Measurements from ENCODE around the gene STIMATE. TPM values are rescaled to one million over a fixed set of nuclear protein-coding genes. Genes with fewer than 3 reads are reported as not detected.

STIMATE gene
- total RNA-seq, 1 experiment from 2014 or later = 13.5 TPM

DNA sequence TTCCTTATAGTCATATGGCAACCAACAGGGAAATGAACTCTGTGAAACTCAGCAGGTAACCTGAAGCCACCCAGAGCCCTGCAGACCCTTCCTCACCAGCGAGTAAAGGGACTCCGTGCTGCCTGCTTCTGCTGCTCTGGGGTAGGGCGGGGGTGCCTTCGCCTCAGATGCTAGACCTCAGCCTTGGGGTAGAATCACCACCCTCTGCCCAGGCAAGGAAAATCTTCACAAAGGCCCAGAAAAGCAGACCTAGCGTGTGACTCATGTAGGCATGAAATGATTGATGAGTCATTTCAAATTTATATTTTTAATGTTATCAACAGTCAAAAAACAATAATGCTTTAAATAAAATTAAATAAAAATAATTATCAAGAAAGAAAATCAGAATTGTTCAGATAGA, 6.6 kb downstream of the STIMATE start:
- H3K4me1 Mint-ChIP-seq (ENCODE audit: low read depth, unreplicated experiment) = peaks cover 8% of the 10 kb centered on the region
- TF ChIP-seq, protein P1, sequence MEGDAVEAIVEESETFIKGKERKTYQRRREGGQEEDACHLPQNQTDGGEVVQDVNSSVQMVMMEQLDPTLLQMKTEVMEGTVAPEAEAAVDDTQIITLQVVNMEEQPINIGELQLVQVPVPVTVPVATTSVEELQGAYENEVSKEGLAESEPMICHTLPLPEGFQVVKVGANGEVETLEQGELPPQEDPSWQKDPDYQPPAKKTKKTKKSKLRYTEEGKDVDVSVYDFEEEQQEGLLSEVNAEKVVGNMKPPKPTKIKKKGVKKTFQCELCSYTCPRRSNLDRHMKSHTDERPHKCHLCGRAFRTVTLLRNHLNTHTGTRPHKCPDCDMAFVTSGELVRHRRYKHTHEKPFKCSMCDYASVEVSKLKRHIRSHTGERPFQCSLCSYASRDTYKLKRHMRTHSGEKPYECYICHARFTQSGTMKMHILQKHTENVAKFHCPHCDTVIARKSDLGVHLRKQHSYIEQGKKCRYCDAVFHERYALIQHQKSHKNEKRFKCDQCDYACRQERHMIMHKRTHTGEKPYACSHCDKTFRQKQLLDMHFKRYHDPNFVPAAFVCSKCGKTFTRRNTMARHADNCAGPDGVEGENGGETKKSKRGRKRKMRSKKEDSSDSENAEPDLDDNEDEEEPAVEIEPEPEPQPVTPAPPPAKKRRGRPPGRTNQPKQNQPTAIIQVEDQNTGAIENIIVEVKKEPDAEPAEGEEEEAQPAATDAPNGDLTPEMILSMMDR (IDR thresholded peaks at IDR 0.05; ENCODE audit: insufficient read depth in 1 of 2, low read depth in 1 of 2, low read length in 1 of 2, severe bottlenecking in 1 of 2, unreplicated experiment in 1 of 2) = no peak
- H3K9me3 Mint-ChIP-seq (ENCODE audit: unreplicated experiment) = no peaks in the 10 kb centered on the region
- H3K27ac Mint-ChIP-seq (ENCODE audit: unreplicated experiment) = no peak overlapping the region
- no peaks in the 10 kb centered on the region for H3K36me3 Mint-ChIP-seq (ENCODE audit: insufficient read depth, unreplicated experiment)
- H3K27me3 Mint-ChIP-seq (ENCODE audit: insufficient read depth, unreplicated experiment) = no peaks in the 10 kb centered on the region
- H3K9me3 ChIP-seq = no peaks in the 10 kb centered on the region
- 0 out of 2 replicates have a peak, but pooled peaks cover 4% of the 10 kb centered on the region for H3K4me1 ChIP-seq
- H3K36me3 ChIP-seq (ENCODE audit: control insufficient read depth, insufficient read depth, low read length) = no peaks in the 10 kb centered on the region
- no TSS peak for BruUV-seq (replicated peaks)
- ChIA-PET POLR2A (no interaction called here), CTCF (no interaction called here)
- H3K4me3 ChIP-seq (ENCODE audit: low read depth, low read length) = no peak overlapping the region
- H3K4me3 Mint-ChIP-seq (ENCODE audit: unreplicated experiment) = no peak overlapping the region
- no peaks in the 10 kb centered on the region for H3K27me3 ChIP-seq (replicated peaks; ENCODE audit: control insufficient read depth, insufficient read depth, low read length)
- DNase-seq = no peak
- intact Hi-C loops (cut with micrococcal nuclease; ENCODE audit: unreplicated experiment) = loop anchor here (5.0 kb wide), 1 partner anchor 38 kb away; no protein-coding TSS in a partner anchor

DNA sequence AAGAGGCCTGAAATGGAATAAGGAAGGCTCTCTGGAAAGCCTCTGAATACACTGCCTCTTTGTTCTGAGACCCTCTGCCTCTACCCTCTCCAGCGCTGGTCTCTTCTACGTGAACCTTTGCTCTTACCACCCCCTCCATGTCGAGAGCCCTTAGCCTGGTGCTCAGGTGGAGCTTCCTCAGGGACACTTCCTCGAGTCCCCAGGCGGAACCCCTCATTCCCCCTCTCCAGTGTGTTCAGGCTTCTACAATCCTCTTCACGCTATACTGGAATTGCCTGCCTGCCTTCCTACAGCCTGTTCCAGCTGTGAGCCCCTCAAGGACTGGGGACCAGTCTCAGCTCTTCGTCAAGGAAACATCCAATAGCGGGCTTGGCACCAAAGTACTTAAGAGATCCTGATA, 7.4 kb downstream of the STIMATE start:
- no TSS peak for BruUV-seq (replicated peaks)
- Mint-ChIP-seq H3K9me3 (ENCODE audit: unreplicated experiment) (no peaks in the 10 kb centered on the region), H3K27ac (ENCODE audit: unreplicated experiment) (no peak overlapping the region), H3K36me3 (ENCODE audit: insufficient read depth, unreplicated experiment) (no peaks in the 10 kb centered on the region), H3K4me3 (ENCODE audit: unreplicated experiment) (no peak overlapping the region), H3K27me3 (ENCODE audit: insufficient read depth, unreplicated experiment) (no peaks in the 10 kb centered on the region), H3K4me1 (ENCODE audit: low read depth, unreplicated experiment) (peaks cover 8% of the 10 kb centered on the region)
- no peaks in the 10 kb centered on the region for H3K27me3 ChIP-seq (replicated peaks; ENCODE audit: control insufficient read depth, insufficient read depth, low read length)
- 0 out of 2 replicates have a peak, but pooled peaks cover 4% of the 10 kb centered on the region for H3K4me1 ChIP-seq
- intact Hi-C loops (cut with micrococcal nuclease; ENCODE audit: unreplicated experiment) = loop anchor here (5.0 kb wide), 1 partner anchor 38 kb away; no protein-coding TSS in a partner anchor
- no peaks in the 10 kb centered on the region for H3K9me3 ChIP-seq
- TF ChIP-seq, protein P1 (IDR thresholded peaks at IDR 0.05; ENCODE audit: insufficient read depth in 1 of 2, low read depth in 1 of 2, low read length in 1 of 2, severe bottlenecking in 1 of 2, unreplicated experiment in 1 of 2) = no peak
- H3K4me3 ChIP-seq (ENCODE audit: low read depth, low read length) = no peak overlapping the region
- POLR2A ChIA-PET = no interaction called here
- CTCF ChIA-PET = no interaction called here
- DNase-seq = no peak
- no peaks in the 10 kb centered on the region for H3K36me3 ChIP-seq (ENCODE audit: control insufficient read depth, insufficient read depth, low read length)

DNA sequence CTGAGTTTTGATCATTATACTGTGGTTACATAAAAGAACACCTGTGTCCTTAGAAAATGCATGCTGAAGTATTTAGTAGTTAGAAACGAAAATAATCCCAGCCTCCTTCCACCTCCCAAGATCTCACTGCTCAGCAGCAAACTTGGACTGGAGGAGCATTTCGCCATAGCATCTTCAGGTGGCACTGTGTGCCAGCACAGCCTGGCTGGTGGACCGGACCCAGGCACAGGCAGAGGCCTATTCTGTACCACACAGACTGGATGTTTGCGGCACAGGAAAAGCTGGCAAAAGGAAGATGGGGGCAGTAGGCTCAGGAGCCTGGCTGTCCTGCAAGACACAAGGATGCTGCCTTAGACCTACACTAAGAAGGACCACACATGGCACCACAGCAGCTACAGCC, 10.2 kb downstream of the STIMATE start:
- Mint-ChIP-seq H3K9me3 (ENCODE audit: unreplicated experiment) (no peaks in the 10 kb centered on the region), H3K4me1 (ENCODE audit: low read depth, unreplicated experiment) (no peaks in the 10 kb centered on the region), H3K27me3 (ENCODE audit: insufficient read depth, unreplicated experiment) (no peaks in the 10 kb centered on the region), H3K4me3 (ENCODE audit: unreplicated experiment) (no peak overlapping the region), H3K27ac (ENCODE audit: unreplicated experiment) (no peak overlapping the region), H3K36me3 (ENCODE audit: insufficient read depth, unreplicated experiment) (no peaks in the 10 kb centered on the region)
- no peak for DNase-seq
- H3K36me3 ChIP-seq (ENCODE audit: control insufficient read depth, insufficient read depth, low read length) = no peaks in the 10 kb centered on the region
- H3K4me3 ChIP-seq (ENCODE audit: low read depth, low read length) = no peak overlapping the region
- ChIA-PET POLR2A (no interaction called here), CTCF (no interaction called here)
- TF ChIP-seq, protein P1 (IDR thresholded peaks at IDR 0.05; ENCODE audit: insufficient read depth in 1 of 2, low read depth in 1 of 2, low read length in 1 of 2, severe bottlenecking in 1 of 2, unreplicated experiment in 1 of 2) = no peak
- intact Hi-C loops (cut with micrococcal nuclease; ENCODE audit: unreplicated experiment) = no loop called here
- H3K27me3 ChIP-seq (replicated peaks; ENCODE audit: control insufficient read depth, insufficient read depth, low read length) = no peaks in the 10 kb centered on the region
- BruUV-seq (replicated peaks) = no TSS peak
- no peaks in the 10 kb centered on the region for H3K9me3 ChIP-seq
- H3K4me1 ChIP-seq = no peaks in the 10 kb centered on the region
